HL-60/S4 treated with phorbol 12-myristate 13-acetate at 8.2 ng/mL for 4 days and 3 days (cell line): ENCODE measurements around the gene EPHX1.

Experiments
- in situ Hi-C: fragments of 300-500 bp; cut with MboI; formaldehyde crosslinking; loops from 2 replicates; pipeline ENCODE4 v1.15.0; 2022; ENCODE audit warnings: low sequenced_read_pairs

EPHX1 gene

GRCh38 chr1:225860107-225860506 is 50.2 kb downstream of the EPHX1 start:
- in situ Hi-C loops, result no loop called here

GRCh38 chr1:225860876-225861441 is 51.0 kb downstream of the EPHX1 start:
- in situ Hi-C loops, result no loop called here

- in situ Hi-C loops, result no loop called here
Measured at GRCh38 chr1:225861834-225862580, 52.1 kb downstream of the EPHX1 start.

- in situ Hi-C loops, result no loop called here
Measured at GRCh38 chr1:225862581-225862950, 52.6 kb downstream of the EPHX1 start.

GRCh38 chr1:225863167-225863566 is 53.2 kb downstream of the EPHX1 start:
- in situ Hi-C loops, result no loop called here

- in situ Hi-C loops, result no loop called here
Measured at GRCh38 chr1:225865514-225865913, 55.6 kb downstream of the EPHX1 start.

- in situ Hi-C loops, result no loop called here
Measured at GRCh38 chr1:225866061-225866837, 56.3 kb downstream of the EPHX1 start.

- in situ Hi-C loops, result no loop called here
Measured at GRCh38 chr1:225866981-225867380, 57.1 kb downstream of the EPHX1 start.

GRCh38 chr1:225868631-225869330 is 58.9 kb downstream of the EPHX1 start:
- in situ Hi-C loops, result no loop called here

GRCh38 chr1:225870911-225871310 is 61.0 kb downstream of the EPHX1 start:
- in situ Hi-C loops, result no loop called here

GRCh38 chr1:225871359-225872074 is 61.6 kb downstream of the EPHX1 start:
- in situ Hi-C loops, result no loop called here

GRCh38 chr1:225872075-225872430 is 62.1 kb downstream of the EPHX1 start:
- in situ Hi-C loops, result no loop called here

GRCh38 chr1:225873281-225873850 is 63.4 kb downstream of the EPHX1 start:
- in situ Hi-C loops, result no loop called here

- in situ Hi-C loops, result no loop called here
Measured at GRCh38 chr1:225874431-225874830, 64.5 kb downstream of the EPHX1 start.

GRCh38 chr1:225875044-225875815 is 65.3 kb downstream of the EPHX1 start:
- in situ Hi-C loops, result no loop called here

- in situ Hi-C loops, result no loop called here
Measured at GRCh38 chr1:225876900-225877510, 67.1 kb downstream of the EPHX1 start.

- in situ Hi-C loops, result no loop called here
Measured at GRCh38 chr1:225877580-225877979, 67.7 kb downstream of the EPHX1 start.

- in situ Hi-C loops, result no loop called here
Measured at GRCh38 chr1:225878282-225878681, 68.4 kb downstream of the EPHX1 start.

GRCh38 chr1:225879521-225880221 is 69.7 kb downstream of the EPHX1 start:
- in situ Hi-C loops, result no loop called here
